Adrenal gland (tissue), 12 donors: ENCODE data around the gene ZBTB7C. TPM values are rescaled to one million over a fixed set of nuclear protein-coding genes. Genes with fewer than 3 reads are reported as not detected.

Source experiments
- DNase-seq, 7 donors: peaks; one replicate each; pipeline ENCODE4 v3.0.0-alpha.2; 2019 to 2020
- H3K27ac ChIP-seq, 5 donors: fragments of 200-600 bp; sonication (generic) in 4 of 5; 1 replicate in 3 of 5; 2 replicates in 2 of 5; pipeline versions ENCODE4 v1.5.1 to v1.8.0; 2016 to 2020; ENCODE audit warnings: mild to moderate bottlenecking in 1 of 5
- H3K27me3 ChIP-seq: fragments of 200-600 bp; 2 replicates; pipeline ENCODE4 v1.8.0; 2021
- H3K36me3 ChIP-seq, 2 donors: fragments of 200-600 bp; replicated peaks in 1 of 2; 1 replicate in 1 of 2; 2 replicates in 1 of 2; pipeline versions ENCODE4 v1.5.1 to v1.8.0; 2018 to 2022
- H3K4me1 ChIP-seq, 2 donors: fragments of 200-600 bp; replicated peaks in 1 of 2; 1 replicate in 1 of 2; 2 replicates in 1 of 2; pipeline versions ENCODE4 v1.5.1 to v1.8.0; 2018 to 2021
- H3K4me3 ChIP-seq, 4 donors: fragments of 200-600 bp; sonication (generic) in 3 of 4; one replicate each; pipeline ENCODE4 v1.5.1; 2016 to 2018
- H3K9me3 ChIP-seq, 3 donors: fragments of 200-600 bp; sonication (generic) in 1 of 3; replicated peaks in 1 of 3; 1 replicate in 2 of 3; 2 replicates in 1 of 3; pipeline versions ENCODE4 v1.5.1 to v1.8.0; 2016 to 2021
- CTCF ChIP-seq, 6 experiments: fragments of 450-650 bp in 4 of 6; fragments of 200-600 bp in 2 of 6; sonication (generic) in 1 of 6; IDR thresholded peaks; 1 replicate in 5 of 6; 2 replicates in 1 of 6; pipeline versions ENCODE4 v1.5.1 to v1.8.0; 2016 to 2021; ENCODE audit warnings: antibody characterized with exemption in 6 of 6, mild to moderate bottlenecking in 2 of 6, moderate library complexity in 1 of 6
- POLR2A ChIP-seq, 2 donors: fragments of 450-650 bp; IDR thresholded peaks; one replicate each; pipeline ENCODE4 v1.6.1; 2017; ENCODE audit warnings: antibody characterized with exemption in 2 of 2, mild to moderate bottlenecking in 2 of 2, moderate library complexity in 1 of 2
- WGBS, 4 donors: extraction: QIAGEN DNeasy Blood & Tissue Kit in 2 of 4; methylation state at CpG; one replicate each; pipeline versions ENCODE4 v1.1.5 to v1.1.7; 2013 to 2017; 5-methylcytosine and 5-hydroxymethylcytosine counted together
- intact Hi-C, 2 donors: fragments of 100-400 bp; cut with DNase I; formaldehyde crosslinking; loops; one replicate each; pipeline versions ENCODE4 v1.14.1 to v1.15.0; 2022 to 2023
- polyA plus RNA-seq, 3 donors: library from polyadenylated mRNA; stranded (reverse); fragments of 200-250 nt in 2 of 3; fragments of 350-450 nt in 1 of 3; fragmentation: Illumina TruSeq in 1 of 3; extraction: RNeasy Lipid Tissue Mini Kit (QIAGEN cat#74804) in 1 of 3; gene quantifications; one replicate each; pipeline ENCODE4 v1.2.3, GENCODE V29; 2013 to 2014
- total RNA-seq, 9 donors: library from RNA; depleted of rRNA in 4 of 9; stranded (reverse); fragments of >200 nt in 4 of 9; fragments of 120-200 nt in 1 of 9; fragmentation: NEBNext Ultra II Directional in 1 of 9; extraction: Animal tissue kit (Norgen Biotek cat#: 25700) in 1 of 9; gene quantifications; one replicate each; pipeline versions ENCODE4 v1.1.0 to v1.2.4, GENCODE V29; 2013 to 2023
- donor health status: healthy with polysubstance abuse.
- donor health status: Bipolar disorder and iron deficiency.
- donor health status: DM: yes; HTN: yes; CAD: no.
- donor health status: DM: no; HTN: no; CAD: no.
- donor health status: DM: no; HTN: no; CAD: no.
- donor health status: DM: yes; HTN: yes; CAD: no.

ZBTB7C gene
- total and polyA plus RNA-seq, 12 donors: 5.2 to 42.8 (median 26.8) TPM

- no peaks in the 10 kb centered on the region for H3K36me3 ChIP-seq
- WGBS, 4 donors: 87 to 97% (median 90%) methylated on average over 4 to 8 of the region's 8 CpGs
- peaks cover 29 to 40% of the 10 kb centered on the region in 2 donors for H3K4me1 ChIP-seq
- TF ChIP-seq POLR2A (IDR thresholded peaks at IDR 0.05) (no peak), CTCF (IDR thresholded peaks at IDR 0.05) (no peak)
- intact Hi-C loops: loop anchor here in 1 of 2 donors (5.0 kb wide), 1 partner anchor 421 kb away; no protein-coding TSS in a partner anchor
- no peak overlapping the region for H3K4me3 ChIP-seq
- H3K27ac ChIP-seq: peak overlapping the region in 2 of 5 donors; percentile 18 to 87
- no peaks in the 10 kb centered on the region for H3K9me3 ChIP-seq
- DNase-seq: peak in 2 of 7 donors; percentile 13 to 49
- no peaks in the 10 kb centered on the region for H3K27me3 ChIP-seq
These were observed 383.0 kb downstream of the ZBTB7C start for GRCh38 chr18:48026216-48026615.

GRCh38 chr18:48024881-48025660 is 384.1 kb downstream of the ZBTB7C start:
- intact Hi-C loops: loop anchor here (5.0 kb wide), 3 partner anchors 248 to 422 kb away; no protein-coding TSS in a partner anchor

GRCh38 chr18:48024009-48024512 is 385.1 kb downstream of the ZBTB7C start:
- H3K9me3 ChIP-seq: no peaks in the 10 kb centered on the region
- H3K27ac ChIP-seq: peak overlapping the region in 4 of 5 donors; percentile 21 to 75 (median 62)
- no peaks in the 10 kb centered on the region for H3K36me3 ChIP-seq
- peak in 1 of 7 donors; percentile 54 for DNase-seq
- intact Hi-C loops: loop anchor here (5.0 kb wide), 3 partner anchors 247 to 423 kb away; no protein-coding TSS in a partner anchor
- H3K27me3 ChIP-seq: no peaks in the 10 kb centered on the region
- H3K4me3 ChIP-seq: no peak overlapping the region
- no peak for TF ChIP-seq POLR2A (IDR thresholded peaks at IDR 0.05)
- 74 to 80% (median 79%) methylated on average over 4 of the region's 4 CpGs; no CpG with 5 or more reads in 1 of the 4 donors for WGBS, 4 donors
- H3K4me1 ChIP-seq: peaks cover 29 to 38% of the 10 kb centered on the region in 2 donors

More at GRCh38 chr18:48024881-48025660, 384.1 kb downstream of the ZBTB7C start:
- peak overlapping the region in 1 of 5 donors; percentile 74 for H3K27ac ChIP-seq
- H3K36me3 ChIP-seq: no peaks in the 10 kb centered on the region
- WGBS, 4 donors: 87 to 98% (median 90%) methylated on average over 6 to 7 of the region's 7 CpGs
- no peak overlapping the region for H3K4me3 ChIP-seq
- peaks cover 29 to 38% of the 10 kb centered on the region in 2 donors for H3K4me1 ChIP-seq
- no peak for TF ChIP-seq POLR2A (IDR thresholded peaks at IDR 0.05)
- TF ChIP-seq CTCF (IDR thresholded peaks at IDR 0.05): no peak
- peak in 3 of 7 donors; percentile 13 to 48 (median 16) for DNase-seq
- H3K9me3 ChIP-seq: no peaks in the 10 kb centered on the region
- no peaks in the 10 kb centered on the region for H3K27me3 ChIP-seq

- DNase-seq: peak; percentile 83 to 93 (median 90)
- no peaks in the 10 kb centered on the region for H3K27me3 ChIP-seq
- peaks cover 29 to 38% of the 10 kb centered on the region in 2 donors for H3K4me1 ChIP-seq
- 10 to 20% (median 16%) methylated on average over 7 to 9 of the region's 9 CpGs for whole genome bisulfite sequencing, 4 donors
- intact Hi-C loops: loop anchor here (5.0 kb wide), 3 partner anchors 246 to 424 kb away; no protein-coding TSS in a partner anchor
- H3K36me3 ChIP-seq: no peaks in the 10 kb centered on the region
- H3K27ac ChIP-seq: peak overlapping the region; percentile 21 to 75 (median 57)
- TF ChIP-seq POLR2A (IDR thresholded peaks at IDR 0.05) (peak in 1 of 2 donors; percentile 22), CTCF (IDR thresholded peaks at IDR 0.05) (peak in 5 of 6 experiments; percentile 48 to 81 (median 65))
- no peak overlapping the region for H3K4me3 ChIP-seq
- H3K9me3 ChIP-seq: no peaks in the 10 kb centered on the region
These were observed 385.7 kb downstream of the ZBTB7C start for GRCh38 chr18:48023334-48024008.
